ENCODE results near the gene ARL11.

DNA sequence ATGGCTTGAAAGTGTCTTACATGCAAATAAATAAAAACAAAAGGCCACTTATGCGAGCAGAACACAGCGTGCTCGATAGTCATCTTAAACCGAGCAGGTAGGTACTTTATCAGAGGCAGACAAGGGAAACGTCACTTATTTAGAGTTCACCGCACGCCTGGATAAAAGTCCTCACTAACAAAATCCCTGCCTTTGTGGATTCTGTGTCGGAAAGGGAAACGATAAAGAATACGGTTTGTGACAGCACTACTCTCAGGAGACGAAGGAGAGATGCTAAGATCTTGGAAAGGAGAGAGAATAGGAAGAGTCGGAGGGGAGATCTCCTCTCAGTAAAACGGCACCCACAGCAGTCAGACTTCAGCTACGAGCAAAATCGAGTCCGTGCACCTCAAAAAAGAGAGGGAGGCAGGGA, 43.5 kb upstream of the ARL11 start:
- TF ChIP-seq POLR2A (IDR thresholded peaks at IDR 0.05) = no peak
- TF ChIP-seq, protein P1, sequence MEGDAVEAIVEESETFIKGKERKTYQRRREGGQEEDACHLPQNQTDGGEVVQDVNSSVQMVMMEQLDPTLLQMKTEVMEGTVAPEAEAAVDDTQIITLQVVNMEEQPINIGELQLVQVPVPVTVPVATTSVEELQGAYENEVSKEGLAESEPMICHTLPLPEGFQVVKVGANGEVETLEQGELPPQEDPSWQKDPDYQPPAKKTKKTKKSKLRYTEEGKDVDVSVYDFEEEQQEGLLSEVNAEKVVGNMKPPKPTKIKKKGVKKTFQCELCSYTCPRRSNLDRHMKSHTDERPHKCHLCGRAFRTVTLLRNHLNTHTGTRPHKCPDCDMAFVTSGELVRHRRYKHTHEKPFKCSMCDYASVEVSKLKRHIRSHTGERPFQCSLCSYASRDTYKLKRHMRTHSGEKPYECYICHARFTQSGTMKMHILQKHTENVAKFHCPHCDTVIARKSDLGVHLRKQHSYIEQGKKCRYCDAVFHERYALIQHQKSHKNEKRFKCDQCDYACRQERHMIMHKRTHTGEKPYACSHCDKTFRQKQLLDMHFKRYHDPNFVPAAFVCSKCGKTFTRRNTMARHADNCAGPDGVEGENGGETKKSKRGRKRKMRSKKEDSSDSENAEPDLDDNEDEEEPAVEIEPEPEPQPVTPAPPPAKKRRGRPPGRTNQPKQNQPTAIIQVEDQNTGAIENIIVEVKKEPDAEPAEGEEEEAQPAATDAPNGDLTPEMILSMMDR (IDR thresholded peaks at IDR 0.05) = no peak
